Right lung (tissue), 5 donors: ENCODE measurements around the gene PRPF4. TPM values are rescaled to one million over a fixed set of nuclear protein-coding genes. Genes with fewer than 3 reads are reported as not detected.

Source experiments
- DNase-seq, 2 donors: peaks; one replicate each; pipeline ENCODE4 v3.0.0-alpha.2; 2013
- polyA plus RNA-seq, 5 donors: library from polyadenylated mRNA; unstranded; fragments of 120-200 nt; gene quantifications; one replicate each; pipeline versions ENCODE4 v1.2.1 to v1.2.3, GENCODE V29; 2013; ENCODE audit warnings: inconsistent platforms in 1 of 5, low replicate concordance in 1 of 5; ENCODE audit not compliant: insufficient read length in 5 of 5, insufficient read depth in 1 of 5

PRPF4 gene
- polyA plus RNA-seq, 5 donors: 26.0 to 32.7 (median 30.4) TPM

DNA sequence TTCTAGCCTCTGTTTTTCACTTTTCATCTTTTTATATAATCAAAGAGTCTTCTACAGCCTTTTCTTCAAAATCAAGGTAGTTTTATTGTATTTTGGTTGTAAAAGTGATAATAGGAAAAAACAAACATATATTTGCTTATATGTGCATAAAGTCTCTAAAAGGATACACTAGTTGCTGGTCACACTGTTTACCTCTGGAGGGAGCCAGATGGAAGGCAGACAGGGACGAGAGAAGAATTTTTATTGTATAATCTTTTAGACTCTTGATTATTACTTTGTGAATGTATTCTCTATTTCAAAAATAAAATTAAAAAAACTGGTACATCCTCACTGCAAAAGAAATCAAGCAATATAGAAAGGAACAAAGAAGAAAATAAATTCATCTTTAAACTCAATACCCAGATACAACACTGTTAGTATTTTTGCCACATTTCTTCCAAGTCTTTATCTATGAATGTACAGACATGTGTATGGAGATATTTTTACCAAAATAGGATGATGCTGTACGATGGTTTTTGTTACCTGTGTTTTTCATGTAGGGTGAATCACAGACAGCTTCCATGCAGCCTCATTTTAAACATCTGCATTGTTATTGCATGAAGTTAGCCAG, 33.9 kb downstream of the PRPF4 start:
- DNase-seq: peak in 1 of 2 donors; percentile 27

- no peak for DNase-seq
These were observed 35.1 kb downstream of the PRPF4 start for GRCh38 chr9:113310538-113310937.

DNA sequence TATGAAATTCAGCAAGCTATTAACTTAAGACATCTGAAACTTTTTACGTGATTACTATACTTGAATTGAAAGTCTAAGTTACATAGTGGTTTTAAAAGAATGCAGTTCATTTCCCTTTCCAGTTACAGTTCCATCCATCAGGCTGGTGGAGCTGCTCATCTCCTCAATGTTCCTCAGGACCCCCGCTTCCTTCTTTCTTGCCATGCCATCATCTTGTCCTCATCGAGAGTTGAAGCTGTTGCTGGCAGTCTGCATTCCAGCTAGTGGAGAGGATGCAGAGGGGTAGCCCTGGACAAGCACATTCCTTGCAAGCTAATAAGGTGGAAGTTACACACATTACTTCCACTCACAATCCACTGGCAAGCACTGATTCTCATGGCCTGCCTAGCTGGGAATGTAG, 36.5 kb downstream of the PRPF4 start:
- DNase-seq: no peak

- no peak for DNase-seq
These were observed 37.8 kb downstream of the PRPF4 start for GRCh38 chr9:113313261-113313660.

DNA sequence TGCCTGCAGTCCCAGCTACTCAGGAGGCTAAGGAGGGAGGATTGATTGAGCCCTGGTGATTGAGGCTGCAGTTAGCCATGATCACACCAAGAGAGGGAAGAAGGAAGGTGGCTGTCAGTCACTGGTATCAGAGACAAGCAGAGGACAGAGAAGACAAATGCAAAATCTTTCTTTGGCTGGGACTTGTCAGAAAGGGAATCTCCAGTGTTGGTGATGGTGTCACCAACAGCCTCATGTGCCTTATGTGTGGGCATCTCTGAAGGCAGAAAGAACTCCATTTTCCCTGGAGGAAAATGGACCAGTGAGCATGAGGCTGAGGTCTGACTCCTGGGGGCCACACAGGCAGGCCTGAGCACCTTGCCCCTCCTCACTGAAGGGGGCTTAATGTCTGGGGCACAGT, 39.8 kb downstream of the PRPF4 start:
- DNase-seq: no peak

- no peak for DNase-seq
These were observed 40.6 kb downstream of the PRPF4 start for GRCh38 chr9:113316030-113316429.

DNA sequence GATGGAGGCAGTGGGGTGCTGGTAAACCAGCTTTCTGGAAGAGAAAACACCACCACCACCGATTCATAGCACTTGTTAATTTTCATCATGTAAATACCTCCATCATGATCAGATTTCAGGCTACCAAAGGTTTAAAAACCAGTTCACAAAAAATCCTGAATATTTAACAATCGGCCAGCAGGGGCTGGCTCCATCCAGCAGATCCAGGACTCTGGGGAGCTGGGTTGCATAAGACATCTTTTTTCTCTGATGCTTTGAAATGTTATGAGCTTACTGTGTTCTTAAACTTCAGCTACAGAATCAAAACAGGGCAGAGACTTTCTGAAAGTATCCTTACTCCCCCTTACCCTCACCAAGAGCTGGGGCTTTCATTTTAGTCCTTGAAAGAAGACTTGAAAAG, 42.3 kb downstream of the PRPF4 start:
- DNase-seq: no peak

DNA sequence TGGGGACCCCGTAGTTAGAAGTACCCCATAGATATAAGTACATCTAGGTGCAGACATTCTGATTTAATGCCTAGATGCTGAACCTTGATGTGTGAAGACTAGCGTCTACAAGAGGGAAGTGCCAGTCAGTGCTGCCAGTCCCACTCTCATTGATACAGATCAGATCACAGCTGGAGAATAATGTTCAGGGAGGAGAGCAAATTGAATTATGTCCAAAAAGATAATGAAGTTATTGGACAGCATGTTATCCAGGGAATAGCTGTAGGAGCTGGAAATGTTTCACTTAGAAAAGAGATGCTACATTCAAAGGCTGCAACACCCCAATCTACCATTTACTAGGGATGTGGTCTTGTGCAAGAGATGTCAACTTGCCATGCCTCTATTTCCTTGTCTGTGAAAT, 43.6 kb downstream of the PRPF4 start:
- DNase-seq: no peak

- no peak for DNase-seq
These were observed 44.6 kb downstream of the PRPF4 start for GRCh38 chr9:113320051-113320450.

- no peak for DNase-seq
These were observed 47.2 kb downstream of the PRPF4 start for GRCh38 chr9:113322671-113323070.

DNA sequence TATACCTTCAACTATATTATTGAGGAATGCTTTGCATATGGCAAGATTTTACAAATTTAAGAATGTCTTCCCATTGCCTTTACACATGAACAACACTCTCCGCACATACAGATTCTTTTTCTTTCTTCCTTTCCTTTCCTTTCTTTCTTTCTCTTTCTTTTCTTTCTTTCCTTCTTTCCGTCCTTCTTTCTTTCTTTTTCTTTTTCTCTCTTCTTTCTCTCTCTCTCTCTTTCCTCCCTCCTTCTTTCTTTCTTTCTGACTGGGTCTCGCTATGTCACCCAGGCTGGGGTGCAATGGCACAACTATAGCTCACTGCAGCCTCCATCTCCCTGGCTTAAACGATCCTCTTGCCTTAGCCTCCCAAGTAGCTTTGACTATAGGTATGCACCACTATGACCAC, 50.8 kb downstream of the PRPF4 start:
- DNase-seq: no peak

GRCh38 chr9:113328045-113328782, 52.8 kb downstream of the PRPF4 start:
- DNase-seq: no peak

DNA sequence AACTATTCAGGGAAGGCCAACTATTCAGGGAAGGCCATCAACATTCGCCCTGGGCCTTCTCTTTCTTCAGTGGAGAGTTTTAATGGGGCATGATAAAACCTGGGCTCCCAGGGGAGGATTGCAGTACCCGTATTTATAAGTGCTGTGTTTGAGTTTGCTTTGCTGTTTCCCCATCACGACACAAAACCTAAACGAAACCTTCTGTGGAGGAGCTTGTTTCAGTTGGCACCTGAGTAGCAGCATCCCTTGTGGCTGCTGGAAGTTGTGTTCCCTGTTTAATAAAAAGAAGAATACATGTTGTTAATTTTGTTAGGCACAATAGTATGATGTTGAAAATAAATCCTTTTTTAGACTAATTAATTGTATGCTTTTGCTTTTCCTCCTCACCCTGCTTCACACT, 56.3 kb downstream of the PRPF4 start:
- DNase-seq: no peak

DNA sequence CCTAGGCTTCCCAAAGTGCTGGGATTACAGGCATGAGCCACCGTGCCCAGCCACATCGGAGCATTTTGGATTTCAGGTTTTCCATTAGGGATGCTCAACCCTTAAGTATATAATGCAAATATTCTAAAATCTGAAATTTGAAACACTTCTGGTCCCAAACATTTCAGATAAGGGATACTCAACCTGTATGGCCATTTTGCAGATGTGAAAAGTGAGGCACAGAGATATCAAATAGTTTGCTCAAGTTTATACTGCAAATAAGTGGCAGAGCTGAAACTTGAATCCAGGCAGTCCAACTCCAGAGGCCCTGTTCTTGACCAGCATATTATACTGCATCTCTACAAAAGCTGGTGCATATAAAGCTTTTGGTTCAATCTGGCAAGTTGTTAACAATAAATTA, 62.3 kb downstream of the PRPF4 start:
- no peak for DNase-seq

GRCh38 chr9:113340011-113340699, 64.7 kb downstream of the PRPF4 start, which contains the start of gene WDR31:
WDR31 (minus strand) TSS chr9:113340275; CDS start chr9:113332022, 8,253 bp downstream.
- peak; percentile 88 to 91 for DNase-seq

DNA sequence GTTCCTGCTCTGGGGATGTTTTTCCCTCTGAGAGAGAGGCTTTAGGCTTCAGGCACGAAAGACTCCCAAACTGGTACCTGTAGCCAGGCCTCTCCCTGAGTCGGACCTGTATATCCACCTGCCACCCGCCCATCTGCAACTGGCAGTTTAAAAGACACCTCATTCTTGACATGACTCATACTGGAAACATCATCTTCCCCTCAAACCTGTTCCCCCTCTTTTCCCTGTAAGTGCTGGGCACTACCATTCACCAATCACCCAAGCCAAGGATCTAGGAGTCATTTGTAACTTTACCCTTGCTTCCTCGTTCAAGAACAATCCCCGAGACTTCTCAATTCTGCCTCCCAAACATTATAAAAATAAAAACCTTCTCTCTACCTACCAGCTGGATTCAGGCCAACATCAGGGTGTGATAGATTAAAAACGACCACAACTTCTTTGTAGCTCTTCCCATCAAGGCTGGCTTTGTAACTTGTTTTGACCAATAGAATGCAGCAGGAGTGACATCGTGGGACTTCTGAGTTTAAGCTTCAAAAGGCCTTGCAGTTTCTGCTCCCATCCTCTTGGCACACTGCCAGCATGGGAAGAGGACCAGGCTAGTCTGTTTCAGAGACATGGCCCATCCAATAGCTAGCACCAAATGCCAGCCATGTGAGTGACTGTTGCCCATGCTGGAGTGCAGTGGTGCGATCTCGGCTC, 66.4 kb downstream of the PRPF4 start:
- DNase-seq: no peak

Other genes starting within 250 kb of the PRPF4 start
- gene ZFP37, start 218.9 kb upstream of the PRPF4 start, polyA plus RNA-seq: 10 to 100 TPM; 10.5 to 17.8 (median 13.5) TPM
- gene SLC31A2, start 124.7 kb upstream of the PRPF4 start, polyA plus RNA-seq: 1 to 10 TPM; 2.6 to 3.8 (median 2.7) TPM
- gene FKBP15, start 54.4 kb upstream of the PRPF4 start, polyA plus RNA-seq: 10 to 100 TPM; 26.3 to 36.8 (median 34.1) TPM
- 10 to 100 TPM; 14.9 to 18.8 (median 15.3) TPM for gene SLC31A1, start 54.1 kb upstream of the PRPF4 start, polyA plus RNA-seq
- gene CDC26, start 86 bp upstream of the PRPF4 start, polyA plus RNA-seq: 10 to 100 TPM; 30.3 to 38.4 (median 34.8) TPM
- gene RNF183, start 27.7 kb downstream of the PRPF4 start, polyA plus RNA-seq: under 1 TPM; 0.29 to 0.67 (median 0.61) TPM
- gene WDR31, start 64.6 kb downstream of the PRPF4 start, polyA plus RNA-seq: 1 to 10 TPM; 4.9 to 6.8 (median 6.2) TPM
- 1 to 10 TPM; 6.7 to 9.1 (median 8.4) TPM for gene BSPRY, start 73.9 kb downstream of the PRPF4 start, polyA plus RNA-seq
- 10 to 100 TPM; 11.2 to 17.2 (median 16.7) TPM for gene HDHD3, start 101.3 kb downstream of the PRPF4 start, polyA plus RNA-seq
- 10 to 100 TPM; 36.8 to 50.0 (median 45.5) TPM for gene ALAD, start 125.6 kb downstream of the PRPF4 start, polyA plus RNA-seq
- 10 to 100 TPM; 56.3 to 70.3 (median 67.0) TPM for gene POLE3, start 135.0 kb downstream of the PRPF4 start, polyA plus RNA-seq
- gene C9orf43, start 135.1 kb downstream of the PRPF4 start, polyA plus RNA-seq: 1 to 10 TPM in 1 of 5 donors, under 1 TPM in 4; 0.51 to 1.1 (median 0.73) TPM
- 10 to 100 TPM; 65.3 to 82.9 (median 75.8) TPM for gene RGS3, start 188.1 kb downstream of the PRPF4 start, polyA plus RNA-seq